H9 (cell line): ENCODE measurements around the gene PACRGL. TPM values are rescaled to one million over a fixed set of nuclear protein-coding genes. Genes with fewer than 3 reads are reported as not detected.

ENCODE experiments used
- DNase-seq: peaks from one replicate; pipeline ENCODE4 v3.0.0-alpha.2; 2017
- H2AFZ ChIP-seq: one replicate; pipeline ENCODE4 v1.6.1; 2013; ENCODE audit warnings: mild to moderate bottlenecking, low read length, control low read depth, moderate library complexity
- H2AK5ac ChIP-seq: 2 replicates; pipeline ENCODE4 v1.6.1; 2013; ENCODE audit warnings: low read length, control low read depth, mixed read lengths; ENCODE audit not compliant: insufficient read length
- H2BK120ac ChIP-seq: one replicate; pipeline ENCODE4 v1.6.1; 2013; ENCODE audit warnings: low read depth, mild to moderate bottlenecking, low read length, control low read depth, inconsistent platforms; ENCODE audit not compliant: poor library complexity, severe bottlenecking
- H2BK12ac ChIP-seq: 2 replicates; pipeline ENCODE4 v1.6.1; 2013; ENCODE audit warnings: low read length, control low read depth, mixed read lengths, low read depth; ENCODE audit not compliant: insufficient read length
- H2BK15ac ChIP-seq: 2 replicates; pipeline ENCODE4 v1.6.1; 2013; ENCODE audit warnings: low read depth, low read length, control low read depth
- H2BK20ac ChIP-seq: one replicate; pipeline ENCODE4 v1.6.1; 2013; ENCODE audit warnings: low read depth, mild to moderate bottlenecking, low read length, control low read depth, inconsistent platforms; ENCODE audit not compliant: poor library complexity, severe bottlenecking
- H2BK5ac ChIP-seq: 2 replicates; pipeline ENCODE4 v1.6.1; 2013; ENCODE audit warnings: low read length, control low read depth, mixed read lengths; ENCODE audit not compliant: insufficient read length
- H3K14ac ChIP-seq: 2 replicates; pipeline ENCODE4 v1.6.1; 2013; ENCODE audit warnings: low read length, control low read depth; ENCODE audit not compliant: insufficient read depth
- H3K18ac ChIP-seq: 2 replicates; pipeline ENCODE4 v1.6.1; 2013; ENCODE audit warnings: low read depth, mild to moderate bottlenecking, mixed read lengths, low read length, control low read depth; ENCODE audit not compliant: insufficient read length
- H3K23ac ChIP-seq: 2 replicates; pipeline ENCODE4 v1.6.1; 2013; ENCODE audit warnings: low read length, control low read depth, mixed read lengths, low read depth; ENCODE audit not compliant: insufficient read length
- H3K23me2 ChIP-seq: 2 replicates; pipeline ENCODE4 v1.6.1; 2013; ENCODE audit warnings: low read depth, mild to moderate bottlenecking, mixed read lengths, low read length, control low read depth; ENCODE audit not compliant: insufficient read length, poor library complexity, severe bottlenecking
- H3K27ac ChIP-seq: 2 replicates; pipeline ENCODE4 v1.5.1; 2013; ENCODE audit warnings: low read length, control low read depth, mixed read lengths, low read depth; ENCODE audit not compliant: insufficient read length
- H3K27me3 ChIP-seq: 2 replicates; pipeline ENCODE4 v1.6.1; 2013; ENCODE audit warnings: low read length, control low read depth, inconsistent platforms; ENCODE audit not compliant: insufficient read depth
- H3K4ac ChIP-seq: 2 replicates; pipeline ENCODE4 v1.6.1; 2013; ENCODE audit warnings: low read depth, mild to moderate bottlenecking, control low read depth, inconsistent platforms, low read length, moderate library complexity
- H3K4me1 ChIP-seq: 2 replicates; pipeline ENCODE4 v1.6.1; 2013; ENCODE audit warnings: low read length, control low read depth, inconsistent platforms; ENCODE audit not compliant: insufficient read depth
- H3K4me2 ChIP-seq: 2 replicates; pipeline ENCODE4 v1.6.1; 2013; ENCODE audit warnings: low read length, control low read depth, mixed read lengths; ENCODE audit not compliant: insufficient read length, insufficient read depth
- H3K56ac ChIP-seq: 2 replicates; pipeline ENCODE4 v1.6.1; 2013; ENCODE audit warnings: low read depth, mild to moderate bottlenecking, mixed read lengths, low read length, control low read depth; ENCODE audit not compliant: insufficient read length
- H3K79me1 ChIP-seq: 2 replicates; pipeline ENCODE4 v1.6.1; 2013; ENCODE audit warnings: low read depth, mild to moderate bottlenecking, moderate library complexity, low read length, control low read depth, inconsistent platforms; ENCODE audit not compliant: insufficient read depth, poor library complexity, severe bottlenecking
- H3K79me2 ChIP-seq: 2 replicates; pipeline ENCODE4 v1.6.1; 2013; ENCODE audit warnings: low read length, control low read depth, inconsistent platforms; ENCODE audit not compliant: insufficient read depth
- H3K9ac ChIP-seq: 2 replicates; pipeline ENCODE4 v1.6.1; 2013; ENCODE audit warnings: low read length, control low read depth, mixed read lengths; ENCODE audit not compliant: insufficient read length; ENCODE audit errors: extremely low read depth
- H3K9me3 ChIP-seq: one replicate; pipeline ENCODE4 v1.6.1; 2013; ENCODE audit warnings: low read depth, low read length, inconsistent platforms; ENCODE audit not compliant: control insufficient read depth
- H3T11ph ChIP-seq: one replicate; pipeline ENCODE4 v1.6.1; 2013; ENCODE audit warnings: mild to moderate bottlenecking, low read length, control low read depth, inconsistent platforms
- H4K20me1 ChIP-seq: one replicate; pipeline ENCODE4 v1.6.1; 2013; ENCODE audit not compliant: control insufficient read depth, insufficient read length, insufficient read depth
- H4K5ac ChIP-seq: 2 replicates; pipeline ENCODE4 v1.6.1; 2013; ENCODE audit warnings: low read depth, mild to moderate bottlenecking, mixed read lengths, low read length, control low read depth; ENCODE audit not compliant: insufficient read length
- H4K8ac ChIP-seq: replicated peaks from 2 replicates; pipeline ENCODE4 v1.6.1; 2013; ENCODE audit warnings: low read length, control low read depth, mixed read lengths, low read depth; ENCODE audit not compliant: insufficient read length
- H4K91ac ChIP-seq: 2 replicates; pipeline ENCODE4 v1.6.1; 2013; ENCODE audit warnings: low read depth, mild to moderate bottlenecking, moderate library complexity, mixed read lengths, low read length, control low read depth; ENCODE audit not compliant: insufficient read length
- H3K27ac Mint-ChIP-seq, 3 experiments: 2 replicates in 2 of 3; 3 replicates in 1 of 3; pipeline ENCODE4 v1.8.0; 2020 to 2021; ENCODE audit warnings: mixed read lengths in 3 of 3, mild to moderate bottlenecking in 1 of 3, moderate library complexity in 1 of 3
- H3K27me3 Mint-ChIP-seq: 2 replicates; pipeline ENCODE4 v1.8.0; 2021; ENCODE audit warnings: low read depth, mild to moderate bottlenecking, moderate library complexity, mixed read lengths
- H3K36me3 Mint-ChIP-seq, 3 experiments: 2 replicates in 2 of 3; 3 replicates in 1 of 3; pipeline ENCODE4 v1.8.0; 2020 to 2021; ENCODE audit warnings: low read depth in 3 of 3, mixed read lengths in 3 of 3; ENCODE audit not compliant: insufficient read depth in 1 of 3
- H3K4me1 Mint-ChIP-seq, 2 experiments: 2 replicates each; pipeline ENCODE4 v1.8.0; 2020; ENCODE audit warnings: mixed read lengths in 2 of 2
- H3K4me3 Mint-ChIP-seq, 2 experiments: 2 replicates in 1 of 2; 3 replicates in 1 of 2; pipeline ENCODE4 v1.8.0; 2020 to 2021; ENCODE audit warnings: mild to moderate bottlenecking in 2 of 2, mixed read lengths in 2 of 2, moderate library complexity in 1 of 2
- H3K9me3 Mint-ChIP-seq, 2 experiments: 2 replicates in 1 of 2; 3 replicates in 1 of 2; pipeline ENCODE4 v1.8.0; 2020; ENCODE audit warnings: mild to moderate bottlenecking in 2 of 2, mixed read lengths in 2 of 2, moderate library complexity in 1 of 2
- CTCF ChIP-seq: fragments of 200-600 bp; sonication (generic); conservative IDR thresholded peaks from 3 replicates; pipeline ENCODE4 v1.8.0; 2021; ENCODE audit warnings: antibody characterized with exemption, mild to moderate bottlenecking
- WGBS: extraction: QIAGEN DNeasy Blood & Tissue Kit; methylation state at CpG from one replicate; pipeline ENCODE4 v1.1.7; 2013; ENCODE audit warnings: missing lambda C conversion rate, low lambda C conversion rate, mixed read lengths; ENCODE audit not compliant: insufficient read length; ENCODE audit errors: extremely low coverage; 5-methylcytosine and 5-hydroxymethylcytosine counted together
- total RNA-seq: library from RNA; stranded (reverse); gene quantifications from 2 replicates; pipeline ENCODE4 v1.2.1, GENCODE V29; 2021

PACRGL gene
- total RNA-seq, 1 experiment from 2014 or later: 18.7 TPM

GRCh38 chr4:20698382-20698781 is 1.9 kb upstream of the PACRGL start:
- Histone ChIP-seq H4K8ac (no peak overlapping the region), H3K4ac (no peak overlapping the region), H3K18ac (no peak overlapping the region), H3K9ac (no peak overlapping the region), H3K27ac (no peak overlapping the region), H3K79me1 (no peaks in the 10 kb centered on the region), H3K56ac (no peak overlapping the region), H4K5ac (no peak overlapping the region), H3K23ac (no peak overlapping the region), H3K23me2 (no peaks in the 10 kb centered on the region), H4K20me1 (no peaks in the 10 kb centered on the region), H2BK5ac (no peak overlapping the region), H3K9me3 (no peaks in the 10 kb centered on the region), H2BK15ac (no peak overlapping the region), H2AK5ac (no peak overlapping the region), H3T11ph (no peak overlapping the region), H2AFZ (no peak overlapping the region), H4K91ac (no peak overlapping the region), H2BK120ac (no peak overlapping the region), H3K27me3 (no peaks in the 10 kb centered on the region), H3K14ac (no peak overlapping the region), H3K4me1 (peaks cover 3% of the 10 kb centered on the region; the same call in 1 of the 2 replicates), H2BK12ac (no peak overlapping the region), H3K4me2 (no peak overlapping the region), H2BK20ac (no peak overlapping the region), H3K79me2 (peaks cover 5% of the 10 kb centered on the region; the same call in 1 of the 2 replicates)
- no peak for DNase-seq
- Mint-ChIP-seq H3K27me3 (no peaks in the 10 kb centered on the region; the same call in 1 of the 2 replicates), H3K36me3 (no peaks in the 10 kb centered on the region), H3K4me3 (no peak overlapping the region), H3K9me3 (no peaks in the 10 kb centered on the region; a peak in 1 of 5 replicates), H3K27ac (no peak overlapping the region), H3K4me1 (peaks cover 9 to 15% of the 10 kb centered on the region in 2 experiments)
- WGBS: no CpG with 5 or more reads among the region's 4 CpGs
- TF ChIP-seq CTCF: no peak
